Stimulated activated CD4-positive, alpha-beta T cell treated with anti-CD3 and anti-CD28 coated beads, Interleukin-2, amount 100 ng/mL, for 24 hours (primary cell): ENCODE results near the gene OR2M4.
"Not testable (repeated sequence)": the region's sequence is repeated elsewhere in the genome, so short reads cannot be mapped to it uniquely, and the experiment has no call there.

Experiments used
- DNase-seq, 2 donors: peaks; one replicate each; pipeline ENCODE4 v3.0.0-alpha.2; 2020

The OR2M4 gene

GRCh38 chr1:248231117-248231516, at the start of gene OR2M4:
OR2M4 (plus strand) TSS chr1:248231417; CDS start chr1:248238929, 7,512 bp downstream.
- DNase-seq, result no peak

- no peak for DNase-seq
Measured at GRCh38 chr1:248183996-248184395, 47.2 kb upstream of the OR2M4 start.

GRCh38 chr1:248187363-248187762, 43.9 kb upstream of the OR2M4 start:
- no peak for DNase-seq

- no peak for DNase-seq
Measured at GRCh38 chr1:248189026-248189425, 42.2 kb upstream of the OR2M4 start.

GRCh38 chr1:248194117-248194516, 37.1 kb upstream of the OR2M4 start:
- no peak for DNase-seq

- DNase-seq, result no peak
Measured at GRCh38 chr1:248196965-248197364, 34.3 kb upstream of the OR2M4 start, which contains the start of gene OR2M3. OR2M3 (plus strand) TSS chr1:248197265; CDS start chr1:248203068, 5,803 bp downstream.

- no peak for DNase-seq
Measured at GRCh38 chr1:248215880-248216279, 15.3 kb upstream of the OR2M4 start.

- DNase-seq, result no peak
Measured at GRCh38 chr1:248225537-248225936, 5.7 kb upstream of the OR2M4 start.

GRCh38 chr1:248229360-248229908, 1.8 kb upstream of the OR2M4 start:
- no peak for DNase-seq

- no peak for DNase-seq
Measured at GRCh38 chr1:248239478-248239877, 8.3 kb downstream of the OR2M4 start.

GRCh38 chr1:248243204-248243603, 12.0 kb downstream of the OR2M4 start:
- DNase-seq, result peak in 1 of 2 donors; percentile 14

GRCh38 chr1:248259309-248259708, 28.1 kb downstream of the OR2M4 start:
- DNase-seq, result not testable (repeated sequence)

- DNase-seq, result no peak
Measured at GRCh38 chr1:248268178-248268577, 37.0 kb downstream of the OR2M4 start.

- not testable (repeated sequence) for DNase-seq
Measured at GRCh38 chr1:248273225-248273624, 42.0 kb downstream of the OR2M4 start.

- DNase-seq, result no peak
Measured at GRCh38 chr1:248277876-248278275, 46.7 kb downstream of the OR2M4 start, which contains the start of gene OR2T33. OR2T33 (minus strand) TSS chr1:248277976; CDS start chr1:248273814, 4,162 bp downstream.

- no peak for DNase-seq
Measured at GRCh38 chr1:248288391-248288790, 57.2 kb downstream of the OR2M4 start.
